Kidney epithelial cell (primary cell): Measurements from ENCODE around the gene TRH. TPM values are rescaled to one million over a fixed set of nuclear protein-coding genes. Genes with fewer than 3 reads are reported as not detected.
"Not testable (repeated sequence)": the region's sequence is repeated elsewhere in the genome, so short reads cannot be mapped to it uniquely, and the experiment has no call there.

Source experiments
- DNase-seq: peaks from one replicate; pipeline ENCODE4 v3.0.0-alpha.2; 2010; ENCODE audit warnings: low read depth
- H3K27me3 ChIP-seq: 2 replicates; pipeline ENCODE4 v1.6.0; 2011; ENCODE audit warnings: low read length; ENCODE audit not compliant: control insufficient read depth, insufficient read depth
- H3K36me3 ChIP-seq: 2 replicates; pipeline ENCODE4 v1.5.1; 2011; ENCODE audit warnings: low read length; ENCODE audit not compliant: control insufficient read depth, insufficient read depth
- H3K4me3 ChIP-seq: 2 replicates; pipeline ENCODE4 v1.5.1; 2011; ENCODE audit warnings: low read depth, mild to moderate bottlenecking, control low read depth, low read length
- CTCF ChIP-seq: IDR thresholded peaks from 2 replicates; pipeline ENCODE4 v1.5.1; 2011; ENCODE audit warnings: mild to moderate bottlenecking, moderate library complexity, low read length, control low read depth, inconsistent platforms; ENCODE audit not compliant: insufficient read depth, poor library complexity, severe bottlenecking
- total RNA-seq: library from RNA; depleted of rRNA; stranded (reverse); fragments of >200 nt; gene quantifications from 2 replicates; pipeline ENCODE4 v1.2.3, GENCODE V29; 2015

The TRH gene
- total RNA-seq, 1 donor from 2014 or later, result not detected

GRCh38 chr3:130010556-130010955 is 36.0 kb downstream of the TRH start:
- no peak for TF ChIP-seq CTCF
- Histone ChIP-seq H3K36me3 (no peaks in the 10 kb centered on the region), H3K27me3 (no peaks in the 10 kb centered on the region), H3K4me3 (no peak overlapping the region)
- no peak for DNase-seq

GRCh38 chr3:130012108-130012507 is 37.6 kb downstream of the TRH start:
- H3K27me3 ChIP-seq, H3K4me3 ChIP-seq, H3K36me3 ChIP-seq, DNase-seq: not testable (repeated sequence)

- not testable (repeated sequence) for DNase-seq, H3K4me3 ChIP-seq, H3K27me3 ChIP-seq, H3K36me3 ChIP-seq
Measured at GRCh38 chr3:130013246-130013645, 38.7 kb downstream of the TRH start.

DNA sequence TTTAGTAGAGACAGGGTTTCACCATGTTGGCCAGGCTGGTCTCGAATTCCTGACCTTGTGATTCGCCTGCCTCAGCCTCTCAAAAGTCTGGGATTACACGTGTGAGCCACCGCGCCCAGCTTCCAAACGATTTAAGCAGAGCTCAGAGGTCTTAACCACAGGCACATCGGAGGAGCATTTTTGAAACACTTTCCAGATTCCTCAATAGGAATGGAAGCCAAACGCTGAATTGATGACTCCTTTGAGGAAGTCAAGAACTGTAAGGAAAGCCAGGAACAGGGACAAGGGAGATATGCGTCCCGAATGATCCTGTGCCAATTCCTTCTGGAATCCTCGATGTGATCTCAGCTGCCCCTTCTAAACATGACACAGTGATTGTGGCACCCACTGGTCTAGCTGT is 40.0 kb downstream of the TRH start:
- H3K36me3 ChIP-seq, result no peaks in the 10 kb centered on the region
- no peaks in the 10 kb centered on the region for H3K27me3 ChIP-seq
- TF ChIP-seq CTCF, result no peak
- no peak overlapping the region for H3K4me3 ChIP-seq
- DNase-seq, result no peak

- not testable (repeated sequence) for H3K4me3 ChIP-seq, DNase-seq, H3K36me3 ChIP-seq, H3K27me3 ChIP-seq
Measured at GRCh38 chr3:130017661-130018060, 43.1 kb downstream of the TRH start.

- not testable (repeated sequence) for H3K36me3 ChIP-seq, H3K4me3 ChIP-seq, H3K27me3 ChIP-seq, DNase-seq
Measured at GRCh38 chr3:130026146-130026829, 51.8 kb downstream of the TRH start.

GRCh38 chr3:130027437-130027836 is 52.9 kb downstream of the TRH start:
- not testable (repeated sequence) for DNase-seq, H3K27me3 ChIP-seq, H3K4me3 ChIP-seq, H3K36me3 ChIP-seq

Other genes with a start within 250 kb of the TRH start
- 28.0 and 35.9 TPM in 2 replicates for gene TMCC1, start 81.0 kb upstream of the TRH start, total RNA-seq
- gene ALG1L2, start 107.1 kb downstream of the TRH start, total RNA-seq, result not detected in 2 replicates